GM18858 (cell line): ENCODE data around the gene RAB3IL1.
A peak's percentile ranks its signal among the peaks of the same experiment; 100 is the strongest.
"Not testable (repeated sequence)": the region's sequence is repeated elsewhere in the genome, so short reads cannot be mapped to it uniquely, and the experiment has no call there.

Source experiments
- ATAC-seq: cut with Tn5 transposase; IDR thresholded peaks from one replicate; pipeline ENCODE4 v1.9.1; 2021; ENCODE audit not compliant: unreplicated experiment

RAB3IL1 gene

GRCh38 chr11:61888590-61888989 is 28.8 kb downstream of the RAB3IL1 start:
- no peak for ATAC-seq

DNA sequence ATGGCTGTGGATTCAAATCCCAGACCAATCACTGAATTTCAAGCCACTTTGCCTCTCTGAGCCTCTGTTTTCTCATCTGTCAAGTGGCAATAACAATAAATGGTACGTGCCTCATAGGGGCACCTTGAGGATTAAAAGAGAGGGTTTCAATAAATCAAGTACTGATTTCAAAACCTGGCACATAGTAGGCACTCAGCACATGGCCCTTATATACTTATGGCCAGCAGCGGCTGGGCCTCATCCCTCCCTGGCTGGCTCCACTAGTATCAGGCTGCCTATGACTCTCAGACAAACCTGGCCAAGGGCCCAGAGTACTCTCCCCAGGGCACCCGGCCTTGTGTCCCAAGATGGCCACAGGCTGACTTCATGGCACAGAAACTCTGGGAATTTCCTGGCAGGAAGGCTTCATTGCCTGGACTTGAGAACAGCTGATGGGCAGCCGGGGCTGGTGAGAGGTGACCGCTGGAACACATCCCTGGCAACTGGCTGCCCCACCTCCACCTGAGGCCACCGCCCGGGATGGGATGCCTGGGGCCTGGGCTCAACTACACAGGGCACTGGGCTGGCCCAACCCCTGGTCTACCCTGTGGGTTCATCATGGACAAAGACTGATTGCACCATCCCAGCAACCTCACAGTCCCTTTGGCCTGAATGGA is 29.4 kb downstream of the RAB3IL1 start:
- ATAC-seq, result no peak

DNA sequence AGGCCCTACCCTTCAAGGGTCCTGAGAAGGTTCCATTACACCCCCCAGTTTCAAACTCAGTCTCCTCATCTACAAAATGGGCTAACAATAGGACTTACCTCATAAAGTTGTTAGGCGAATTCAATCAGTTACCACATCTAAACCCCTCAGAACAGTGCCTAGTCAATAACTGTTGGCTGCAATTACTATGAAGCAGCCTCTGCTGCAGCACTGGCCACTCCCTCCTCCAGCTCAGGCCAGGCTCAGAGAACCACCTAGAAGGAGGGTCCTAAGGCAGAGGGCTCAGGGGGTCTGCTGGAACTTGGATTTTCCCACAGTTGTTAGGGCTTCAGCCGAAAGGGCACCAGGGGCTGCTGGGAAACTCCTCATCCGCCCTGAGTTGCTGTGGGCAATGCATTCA is 30.7 kb downstream of the RAB3IL1 start:
- ATAC-seq, result no peak

DNA sequence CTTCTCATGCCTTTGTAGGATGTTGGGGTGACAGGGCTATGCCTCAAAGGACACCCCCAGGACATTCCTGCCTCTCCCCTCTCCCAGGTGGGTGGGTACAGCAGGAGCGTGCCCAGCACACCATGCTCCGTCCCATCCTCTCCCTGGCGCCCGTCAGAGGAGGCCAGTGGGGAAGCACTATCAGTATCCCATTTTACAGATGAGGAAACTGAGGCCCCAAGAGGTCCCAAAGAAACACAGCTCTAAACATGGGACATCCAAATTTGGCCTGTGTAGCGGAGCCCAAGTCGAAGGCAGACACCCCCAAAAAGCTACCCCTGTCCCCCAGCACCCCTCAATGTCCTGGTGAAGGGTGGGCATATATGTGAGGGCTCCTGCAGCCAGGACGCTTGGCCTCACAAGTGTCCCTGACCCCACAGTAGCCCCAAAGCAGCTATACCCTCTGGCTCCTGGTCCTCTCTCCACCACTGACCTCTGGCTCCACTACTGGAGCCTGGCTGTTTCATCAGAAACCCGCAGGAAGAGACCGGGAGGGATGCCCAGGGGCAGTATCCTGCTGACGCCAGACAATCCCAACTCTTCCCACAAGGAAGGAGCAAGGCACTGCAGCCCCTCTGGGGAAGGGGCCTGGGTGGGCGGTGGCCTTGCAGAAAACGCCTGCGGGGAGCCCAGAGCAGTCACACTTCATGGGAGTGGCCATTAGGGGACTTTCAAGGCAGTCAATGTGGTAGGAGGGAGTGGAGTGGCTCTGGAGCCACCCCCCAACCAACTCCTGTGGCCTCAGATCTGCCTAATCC is 31.4 kb downstream of the RAB3IL1 start:
- ATAC-seq, result no peak

GRCh38 chr11:61885166-61885778 is 32.1 kb downstream of the RAB3IL1 start:
- ATAC-seq, result no peak

- no peak for ATAC-seq
Measured at GRCh38 chr11:61883947-61884346, 33.4 kb downstream of the RAB3IL1 start.

DNA sequence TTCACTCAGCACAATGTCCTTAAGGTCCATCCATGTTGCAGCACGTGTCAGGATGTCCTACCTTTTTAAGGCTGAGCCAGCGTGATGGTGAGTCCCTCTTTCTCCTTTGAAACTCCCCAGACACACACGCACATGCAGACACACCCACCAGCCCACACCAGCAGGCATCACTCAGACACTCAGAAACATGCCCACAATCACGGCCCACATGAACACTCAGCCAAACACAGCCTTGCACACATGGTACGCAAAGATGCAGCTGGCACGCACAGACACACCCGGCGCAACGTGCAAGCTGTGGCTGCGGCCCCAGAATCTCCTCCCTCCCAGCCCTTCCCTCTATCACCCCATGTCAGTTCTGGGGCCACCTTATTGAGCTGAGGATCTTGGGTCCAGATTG is 34.0 kb downstream of the RAB3IL1 start:
- ATAC-seq, result no peak

- ATAC-seq, result no peak
Measured at GRCh38 chr11:61882879-61883278, 34.5 kb downstream of the RAB3IL1 start.

DNA sequence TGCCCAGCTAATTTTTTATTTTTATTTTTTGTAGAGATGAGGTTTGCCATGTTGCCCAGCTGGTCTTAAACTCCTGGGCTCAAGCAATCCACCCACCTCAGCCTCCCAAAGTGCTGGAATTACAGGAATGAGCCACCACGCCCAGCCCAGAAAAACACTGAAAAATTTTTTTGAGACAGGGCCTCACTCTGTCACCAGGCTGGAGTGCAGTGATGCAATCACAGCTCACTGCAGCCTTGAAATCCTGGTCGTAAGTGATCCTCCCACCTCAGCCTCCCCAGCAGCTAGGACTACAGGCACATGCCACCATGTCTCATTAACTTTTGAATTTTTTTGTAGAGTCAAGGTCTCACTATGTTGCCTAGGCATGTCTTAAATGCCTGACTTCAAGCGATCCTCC is 35.1 kb downstream of the RAB3IL1 start:
- not testable (repeated sequence) for ATAC-seq

DNA sequence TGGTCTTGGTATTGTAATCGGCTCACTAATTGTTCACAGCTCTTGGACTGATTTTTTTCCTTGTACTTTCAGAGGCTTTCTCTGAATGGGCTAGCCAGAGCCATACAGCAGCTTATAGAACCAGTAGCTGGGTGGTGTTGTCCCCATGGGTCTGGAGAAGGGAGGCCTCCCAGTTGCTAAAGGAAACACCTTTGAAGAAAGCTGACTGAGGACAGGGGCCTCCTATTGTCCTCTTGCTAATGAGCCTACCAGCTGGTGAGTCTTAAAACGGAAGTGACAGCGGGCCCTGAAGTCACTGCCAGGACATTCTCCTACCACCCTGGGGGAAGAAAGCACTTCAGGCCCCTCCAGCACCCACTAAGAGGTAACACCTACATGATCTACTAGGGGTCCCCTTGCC is 36.0 kb downstream of the RAB3IL1 start:
- no peak for ATAC-seq

GRCh38 chr11:61880454-61880853 is 36.9 kb downstream of the RAB3IL1 start:
- no peak for ATAC-seq

GRCh38 chr11:61880031-61880430 is 37.3 kb downstream of the RAB3IL1 start:
- ATAC-seq, result no peak

DNA sequence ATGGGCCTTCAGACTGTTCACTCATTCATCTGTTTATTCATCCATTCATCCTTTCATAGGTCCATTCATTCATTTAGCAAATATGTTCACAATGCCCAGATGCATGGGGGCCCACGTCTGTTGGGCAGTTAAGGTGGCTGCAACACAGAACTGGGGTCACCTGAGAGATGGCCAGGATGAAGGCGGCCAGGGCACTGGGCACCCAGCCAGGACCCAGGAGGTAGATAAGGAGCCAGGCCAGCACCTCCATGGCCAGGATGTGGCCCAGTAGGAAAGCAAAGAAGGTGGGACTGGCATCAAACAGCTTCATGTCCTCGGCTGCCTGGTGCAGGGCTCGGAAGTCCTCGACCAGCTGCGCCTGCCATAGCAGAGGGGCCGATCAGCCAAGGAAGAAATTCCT is 38.2 kb downstream of the RAB3IL1 start:
- ATAC-seq, result no peak

- no peak for ATAC-seq
Measured at GRCh38 chr11:61875698-61876097, 41.7 kb downstream of the RAB3IL1 start.

DNA sequence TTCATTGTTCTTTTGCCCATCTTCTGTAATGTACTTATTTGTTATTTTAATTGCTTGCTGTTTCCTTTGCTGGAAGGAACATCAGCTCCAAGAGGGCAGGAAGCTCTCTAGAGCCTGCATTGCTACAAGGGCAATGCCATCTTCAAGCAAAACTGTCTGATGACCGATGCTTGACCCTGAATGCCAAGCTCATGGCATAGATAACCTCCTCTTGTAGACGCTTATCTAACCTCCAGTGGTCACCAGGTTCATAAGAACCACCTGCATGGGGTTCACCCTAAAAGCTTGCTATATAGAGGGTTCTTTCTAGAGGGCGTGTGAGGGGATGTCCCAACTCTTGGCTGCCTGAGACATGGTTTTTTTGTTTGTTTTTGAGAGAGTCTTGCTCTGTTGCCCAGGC is 42.5 kb downstream of the RAB3IL1 start:
- ATAC-seq, result no peak

DNA sequence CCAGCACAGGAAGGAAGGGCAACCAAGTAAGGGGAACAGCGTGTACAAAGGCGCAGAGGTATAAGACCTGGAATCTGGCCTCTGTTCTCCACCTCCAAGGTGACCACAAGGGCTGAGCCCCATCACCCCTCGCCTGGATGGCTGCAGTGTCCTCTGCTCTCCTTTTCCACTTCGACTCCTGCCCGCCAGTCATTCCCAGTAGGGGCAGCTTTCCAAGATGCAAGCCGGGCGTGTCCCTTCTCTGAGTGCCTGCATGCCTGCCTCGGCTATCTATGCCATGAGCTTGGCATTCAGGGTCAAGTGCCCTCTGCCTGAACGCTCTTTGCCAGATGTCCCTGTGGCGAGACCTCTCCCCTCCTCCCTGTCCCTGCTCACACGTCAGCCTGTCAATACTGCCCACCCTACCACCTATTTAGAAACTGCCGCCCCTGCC is 43.0 kb downstream of the RAB3IL1 start:
- no peak for ATAC-seq

DNA sequence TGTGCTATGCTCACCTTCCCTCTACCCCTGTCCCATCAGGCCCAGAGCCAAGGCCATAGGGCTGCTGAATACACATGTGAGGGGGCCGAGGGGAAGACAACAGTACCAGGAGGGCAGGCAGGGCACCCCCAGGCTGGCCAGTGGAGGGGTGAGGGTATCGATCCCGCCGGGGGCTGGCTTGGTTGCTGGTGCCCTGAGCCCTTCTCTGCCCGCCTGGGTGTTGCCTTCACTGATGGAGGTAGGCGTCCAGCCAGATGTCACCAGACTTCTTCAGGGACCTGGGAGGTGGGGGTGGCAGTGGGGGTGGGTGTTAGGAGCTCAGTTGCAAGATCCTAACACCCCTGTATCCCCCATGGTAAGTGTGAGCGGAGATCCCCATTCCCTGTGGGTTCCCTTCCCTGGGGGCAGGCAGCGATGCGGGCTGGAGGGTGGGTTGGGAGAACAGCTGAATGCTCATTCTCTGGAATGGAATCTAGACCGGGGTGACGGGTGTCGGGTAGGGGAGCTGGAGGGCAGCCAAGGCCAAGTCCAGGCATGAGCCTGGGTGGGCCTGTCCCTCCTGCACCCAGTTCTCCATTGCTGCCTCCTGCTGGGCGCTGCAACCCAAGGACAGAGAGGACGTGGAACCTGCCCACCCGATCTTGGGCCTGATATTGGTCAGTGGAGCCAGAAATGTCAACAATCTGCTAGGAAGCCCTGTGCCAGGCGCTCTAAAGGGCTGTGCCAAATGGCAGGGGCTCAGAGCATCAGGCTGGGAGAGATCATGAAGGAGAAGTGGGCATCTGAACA is 43.6 kb downstream of the RAB3IL1 start:
- ATAC-seq, result no peak

DNA sequence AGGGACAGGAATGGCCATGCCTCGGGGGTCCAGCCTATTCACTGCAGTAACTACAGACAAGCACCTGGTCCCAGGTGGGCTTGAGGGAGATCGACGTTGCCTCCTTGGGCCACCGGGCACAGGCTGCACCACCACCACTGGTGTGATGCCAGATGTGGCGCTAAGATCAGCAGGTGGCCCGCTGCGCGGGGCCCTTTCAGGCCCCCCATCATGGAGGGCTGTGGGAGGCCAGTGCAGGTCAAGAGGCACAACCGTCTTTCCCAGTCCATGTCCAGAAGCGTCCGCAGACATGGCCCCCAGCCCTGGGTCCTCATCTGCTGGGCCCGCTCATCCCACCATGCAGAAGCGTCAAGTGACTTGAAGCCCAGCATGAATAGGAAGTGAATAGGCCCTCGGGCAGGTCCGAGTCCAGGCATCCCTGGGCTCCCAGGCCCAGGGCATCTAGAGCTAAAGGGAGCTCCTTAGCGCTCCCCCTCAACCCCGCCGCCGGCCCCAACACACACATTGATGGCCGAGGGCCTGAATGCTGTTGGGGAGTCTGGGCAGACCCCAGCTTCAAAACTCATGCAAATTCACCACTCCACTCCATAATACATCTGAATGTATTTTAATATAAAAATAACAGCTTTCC is 44.3 kb downstream of the RAB3IL1 start:
- no peak for ATAC-seq

GRCh38 chr11:61871158-61871597 is 46.2 kb downstream of the RAB3IL1 start:
- peak; percentile 42 for ATAC-seq

DNA sequence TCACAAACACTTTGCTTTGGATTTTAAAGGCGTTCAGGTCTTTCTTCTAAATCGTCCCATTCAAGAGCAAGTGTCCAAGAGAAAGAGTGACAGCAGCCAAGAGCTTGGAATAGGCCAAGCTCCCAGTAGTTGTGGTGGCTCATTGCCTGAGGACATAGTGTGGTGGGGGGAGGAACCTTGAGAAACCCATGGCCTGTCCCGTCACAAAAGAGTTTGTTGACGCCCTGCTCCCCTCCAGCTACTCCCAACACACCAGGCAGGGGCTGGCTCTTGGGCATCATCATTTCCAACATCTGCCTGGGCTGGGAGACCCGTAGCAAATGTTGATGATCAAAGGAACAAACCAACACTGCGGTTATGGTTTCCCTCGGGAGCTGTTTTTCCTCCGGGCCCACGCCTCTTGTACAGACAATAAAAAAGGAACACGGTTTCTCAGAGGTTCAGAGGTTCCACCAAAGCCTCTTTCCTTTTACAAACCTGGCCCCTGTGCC is 46.8 kb downstream of the RAB3IL1 start:
- ATAC-seq, result no peak
